HCT116 (cell line): ENCODE results near the gene PPP2R5A. TPM values are rescaled to one million over a fixed set of nuclear protein-coding genes. Genes with fewer than 3 reads are reported as not detected.

ENCODE experiments used
- ATAC-seq: fragments of 200-7000 bp; cut with Tn5 transposase; 2 replicates; pipeline ENCODE4 v1.9.1; 2020; ENCODE audit warnings: mild to moderate bottlenecking, moderate library complexity
- BruUV-seq: library from RNA; stranded (reverse); fragments of 400-500 nt; replicated peaks from 2 replicates; lab custom pipeline; 2021; lab: Mats Ljungman, UMichigan
- CTCF ChIA-PET: fragments of 300-600 bp; sonication (Branson Sonifier 250); formaldehyde crosslinking; loops from one replicate; lab custom pipeline; 2021; ENCODE audit warnings: antibody characterized with exemption; lab: Charles Lee
- POLR2A ChIA-PET: fragments of 300-600, 350-600 bp; sonication (Branson Sonifier 250); formaldehyde crosslinking; loops from one replicate; lab custom pipeline; 2021; ENCODE audit warnings: antibody characterized with exemption; lab: Charles Lee
- RAD21 ChIA-PET, 2 experiments: fragments of 300-600 bp; sonication (Branson Sonifier 250); formaldehyde crosslinking; loops; one replicate each; lab custom pipeline; 2023; ENCODE audit warnings: low total read pairs in 2 of 2; ENCODE audit not compliant: uncharacterized antibody in 2 of 2, unreplicated experiment in 2 of 2, low non-redundant PET in 1 of 2; lab: Charles Lee
- DNase-seq: peaks from one replicate; pipeline ENCODE4 v3.0.0-alpha.2; 2010; ENCODE audit warnings: low read depth, low spot score
- H2AFZ ChIP-seq: fragments of 200-600 bp; shearing (Covaris generic), sonication (generic); 2 replicates; pipeline ENCODE4 v1.6.1; 2017; ENCODE audit warnings: low read depth, mixed run types, mixed read lengths, antibody characterized with exemption, low read length; ENCODE audit not compliant: poor library complexity, severe bottlenecking
- H3K27ac ChIP-seq: 2 replicates; pipeline ENCODE4 v1.5.1; 2012; ENCODE audit warnings: low read depth, low read length
- H3K27me3 ChIP-seq: fragments of 200-600 bp; sonication (generic); 2 replicates; pipeline ENCODE4 v1.6.1; 2016; ENCODE audit warnings: mixed run types, low read length, mixed read lengths; ENCODE audit not compliant: insufficient read depth
- H3K36me3 ChIP-seq, 2 experiments: fragments of 200-500 bp in 1 of 2; fragments of 200-600 bp in 1 of 2; sonication (Bioruptor generic) in 1 of 2; sonication (generic) in 1 of 2; 2 replicates each; pipeline versions ENCODE4 v1.5.1 to v1.6.1; 2014 to 2016; ENCODE audit warnings: low read length in 2 of 2, inconsistent platforms in 1 of 2, mixed read lengths in 1 of 2, mixed run types in 1 of 2; ENCODE audit not compliant: insufficient read depth in 2 of 2, control insufficient read depth in 1 of 2
- H3K4me1 ChIP-seq, 2 experiments: fragments of 200-600 bp in 1 of 2; sonication (generic) in 1 of 2; 2 replicates each; pipeline versions ENCODE4 v1.5.1 to v1.6.1; 2012 to 2017; ENCODE audit warnings: low read length in 2 of 2, inconsistent platforms in 1 of 2, mild to moderate bottlenecking in 1 of 2, mixed read lengths in 1 of 2, mixed run types in 1 of 2, moderate library complexity in 1 of 2; ENCODE audit not compliant: insufficient read depth in 2 of 2, control insufficient read depth in 1 of 2
- H3K4me2 ChIP-seq: fragments of 200-600 bp; sonication (generic); 2 replicates; pipeline ENCODE4 v1.6.1; 2017; ENCODE audit warnings: mixed run types, low read length, mixed read lengths
- H3K4me3 ChIP-seq, 2 experiments: fragments of 200-600 bp in 1 of 2; sonication (generic) in 1 of 2; replicated peaks in 1 of 2; 2 replicates each; pipeline ENCODE4 v1.5.1; 2011 to 2016; ENCODE audit warnings: low read length in 2 of 2, control low read depth in 1 of 2, low read depth in 1 of 2, mild to moderate bottlenecking in 1 of 2, mixed read lengths in 1 of 2, mixed run types in 1 of 2
- H3K79me2 ChIP-seq: fragments of 200-600 bp; sonication (generic); 2 replicates; pipeline ENCODE4 v1.6.1; 2017; ENCODE audit warnings: mild to moderate bottlenecking, mixed run types, low read length, moderate library complexity, mixed read lengths; ENCODE audit not compliant: insufficient read depth
- H3K9ac ChIP-seq: fragments of 200-600 bp; sonication (generic); 2 replicates; pipeline ENCODE4 v1.6.1; 2016; ENCODE audit warnings: low read length, mixed read lengths
- H3K9me2 ChIP-seq: fragments of 200-600 bp; sonication (generic), shearing (Covaris generic); 2 replicates; pipeline ENCODE4 v1.6.1; 2017; ENCODE audit warnings: mixed run types, mild to moderate bottlenecking, moderate library complexity; ENCODE audit not compliant: insufficient read depth
- H3K9me3 ChIP-seq, 2 experiments: fragments of 200-500 bp in 1 of 2; fragments of 200-600 bp in 1 of 2; sonication (Bioruptor generic) in 1 of 2; sonication (generic) in 1 of 2; 2 replicates each; pipeline ENCODE4 v1.6.1; 2014 to 2017; ENCODE audit warnings: low read length in 2 of 2, mixed read lengths in 2 of 2, inconsistent platforms in 1 of 2, low read depth in 1 of 2, mild to moderate bottlenecking in 1 of 2, mixed run types in 1 of 2, moderate library complexity in 1 of 2; ENCODE audit not compliant: control insufficient read depth in 1 of 2, insufficient read depth in 1 of 2
- H4K20me1 ChIP-seq: fragments of 200-600 bp; sonication (generic), shearing (Covaris generic); 2 replicates; pipeline ENCODE4 v1.6.1; 2017; ENCODE audit warnings: mixed run types, mild to moderate bottlenecking, moderate library complexity; ENCODE audit not compliant: insufficient read depth
- ATF3 ChIP-seq: IDR thresholded peaks from 2 replicates; pipeline ENCODE4 v1.6.1; 2012
- CBX3 ChIP-seq: IDR thresholded peaks from 2 replicates; pipeline ENCODE4 v1.6.1; 2012; ENCODE audit warnings: low read depth
- CEBPB ChIP-seq: IDR thresholded peaks from 2 replicates; pipeline ENCODE4 v1.6.1; 2012; ENCODE audit warnings: low read depth
- EGR1 ChIP-seq: IDR thresholded peaks from 2 replicates; pipeline ENCODE4 v1.6.1; 2012; ENCODE audit warnings: low read depth
- ELF1 ChIP-seq: IDR thresholded peaks from 2 replicates; pipeline ENCODE4 v1.6.1; 2012; ENCODE audit warnings: low read depth, borderline replicate concordance
- FOSL1 ChIP-seq: IDR thresholded peaks from 2 replicates; pipeline ENCODE4 v1.6.1; 2012; ENCODE audit warnings: low read depth
- JUND ChIP-seq: IDR thresholded peaks from 2 replicates; pipeline ENCODE4 v1.6.1; 2012
- MAX ChIP-seq: IDR thresholded peaks from 2 replicates; pipeline ENCODE4 v1.6.1; 2012
- POLR2A ChIP-seq: IDR thresholded peaks from 2 replicates; pipeline ENCODE4 v1.7.0; 2011; ENCODE audit warnings: borderline replicate concordance; ENCODE audit not compliant: insufficient read depth, insufficient read length; ENCODE audit errors: extremely low read depth
- POLR2AphosphoS5 ChIP-seq: IDR thresholded peaks from 2 replicates; pipeline ENCODE4 v1.6.1; 2011; ENCODE audit warnings: mild to moderate bottlenecking, low read depth, low read length, moderate library complexity
- RAD21 ChIP-seq: IDR thresholded peaks from 2 replicates; pipeline ENCODE4 v1.6.1; 2012; ENCODE audit warnings: low read depth, mild to moderate bottlenecking
- REST ChIP-seq: IDR thresholded peaks from 2 replicates; pipeline ENCODE4 v1.6.1; 2012; ENCODE audit warnings: low read depth
- SP1 ChIP-seq: IDR thresholded peaks from 2 replicates; pipeline ENCODE4 v1.6.1; 2012; ENCODE audit warnings: low read depth
- TCF7L2 ChIP-seq: IDR thresholded peaks from 2 replicates; pipeline ENCODE4 v1.7.0; 2011; ENCODE audit warnings: borderline replicate concordance, inconsistent platforms; ENCODE audit not compliant: insufficient read depth, insufficient read length; ENCODE audit errors: extremely low read depth
- YY1 ChIP-seq: IDR thresholded peaks from 2 replicates; pipeline ENCODE4 v1.6.1; 2011; ENCODE audit warnings: low read length, low read depth, moderate library complexity, mild to moderate bottlenecking; ENCODE audit not compliant: insufficient replicate concordance; ENCODE audit errors: extremely low read depth
- ZNF274 ChIP-seq: fragments of 200-500 bp; sonication (Bioruptor generic); IDR thresholded peaks from 2 replicates; pipeline ENCODE4 v1.6.1; 2014; ENCODE audit warnings: mild to moderate bottlenecking, low read depth, low read length, inconsistent platforms
- intact Hi-C: fragments of 100-400 bp; cut with micrococcal nuclease; formaldehyde crosslinking; loops from 2 replicates; pipeline ENCODE4 v1.10.0; 2022
- total RNA-seq: library from RNA; stranded (reverse); gene quantifications from one replicate; pipeline ENCODE4 v1.2.1, GENCODE V29; 2021; ENCODE audit not compliant: unreplicated experiment

PPP2R5A gene
- total RNA-seq, 1 experiment from 2014 or later: 33.1 TPM

DNA sequence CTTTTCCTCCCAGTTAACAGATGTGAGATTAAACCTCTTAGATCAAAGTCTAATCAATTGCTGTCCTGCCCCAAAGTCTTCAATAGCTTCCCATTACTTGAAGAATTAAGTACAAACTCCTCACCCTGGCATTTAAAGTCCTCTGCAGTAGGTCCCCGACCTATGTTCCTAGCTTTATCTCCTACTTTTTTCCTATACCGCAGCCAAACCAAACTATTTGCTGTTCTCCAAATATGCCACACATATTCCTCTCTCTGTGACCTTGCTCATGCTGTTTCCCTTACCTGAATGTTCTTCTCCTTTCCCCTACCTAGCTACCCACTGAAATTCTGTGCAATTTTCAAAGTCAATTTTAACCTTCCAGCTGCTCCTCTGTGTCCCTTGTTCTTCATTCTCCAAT, 14.0 kb upstream of the PPP2R5A start:
- no peaks in the 10 kb centered on the region for H3K79me2 ChIP-seq
- H3K4me2 ChIP-seq: no peak overlapping the region
- H2AFZ ChIP-seq: no peak overlapping the region
- CTCF ChIA-PET: interaction anchor here (1.2 kb wide), 1 partner anchor 13 kb away, joined by 3 read pairs; no protein-coding TSS in a partner anchor
- no peak overlapping the region for H3K4me3 ChIP-seq
- H3K4me1 ChIP-seq: no peaks in the 10 kb centered on the region
- H3K9me3 ChIP-seq: no peaks in the 10 kb centered on the region
- no peak for TF ChIP-seq JUND
- TF ChIP-seq FOSL1: no peak
- no peak for TF ChIP-seq MAX
- no peak for TF ChIP-seq EGR1
- TF ChIP-seq POLR2A: no peak
- no peak for TF ChIP-seq ELF1
- no peak for TF ChIP-seq YY1
- no peak for TF ChIP-seq REST
- TF ChIP-seq ATF3: no peak
- no peak for TF ChIP-seq SP1
- TF ChIP-seq TCF7L2: no peak
- TF ChIP-seq POLR2AphosphoS5: no peak
- no peak for TF ChIP-seq ZNF274
- no peak for TF ChIP-seq RAD21
- TF ChIP-seq CBX3: no peak
- TF ChIP-seq CEBPB: no peak
- DNase-seq: no peak
- no peaks in the 10 kb centered on the region for H3K36me3 ChIP-seq
- H4K20me1 ChIP-seq: no peaks in the 10 kb centered on the region; the same call in 1 of the 2 replicates
- H3K9me2 ChIP-seq: no peaks in the 10 kb centered on the region
- no TSS peak for BruUV-seq
- no peak for ATAC-seq
- H3K9ac ChIP-seq: no peak overlapping the region
- no peaks in the 10 kb centered on the region; the same call in 1 of the 2 replicates for H3K27me3 ChIP-seq
- POLR2A ChIA-PET: no interaction called here
- RAD21 ChIA-PET: no interaction called here
- H3K27ac ChIP-seq: no peak overlapping the region
- intact Hi-C loops: no loop called here
